GM12892 (cell line): Measurements from ENCODE around the gene VDAC1.
"Not testable (repeated sequence)": the region's sequence is repeated elsewhere in the genome, so short reads cannot be mapped to it uniquely, and the experiment has no call there.

ENCODE experiments used
- DNase-seq: peaks from one replicate; pipeline ENCODE4 v3.0.0; 2011; ENCODE audit not compliant: insufficient read length
- FAIRE-seq: peaks from 2 replicates; lab custom pipeline; 2011; peaks lifted over from hg19 to GRCh38; lab: Jason Lieb, UNC
- POLR2A ChIP-seq: IDR thresholded peaks from 2 replicates; pipeline ENCODE4 v1.6.1; 2011; ENCODE audit warnings: low read depth, low read length, control low read depth
- POLR2AphosphoS5 ChIP-seq: IDR thresholded peaks from 2 replicates; pipeline ENCODE4 v1.6.1; 2011; ENCODE audit warnings: low read depth, low read length, control low read depth
- TAF1 ChIP-seq: IDR thresholded peaks from 2 replicates; pipeline ENCODE4 v1.6.1; 2011; ENCODE audit warnings: low read depth, mild to moderate bottlenecking, control low read depth, low read length, borderline replicate concordance

Gene VDAC1

GRCh38 chr5:133941456-133942196 is 63.1 kb downstream of the VDAC1 start:
- no peak for FAIRE-seq
- no peak for DNase-seq
- no peak for TF ChIP-seq TAF1
- no peak for TF ChIP-seq POLR2AphosphoS5
- TF ChIP-seq POLR2A, result no peak

GRCh38 chr5:133939668-133940067 is 65.1 kb downstream of the VDAC1 start:
- TF ChIP-seq POLR2A, result no peak
- no peak for TF ChIP-seq TAF1
- no peak for TF ChIP-seq POLR2AphosphoS5
- no peak for DNase-seq
- no peak for FAIRE-seq

GRCh38 chr5:133938929-133939328 is 65.8 kb downstream of the VDAC1 start:
- no peak for FAIRE-seq
- TF ChIP-seq TAF1 (no peak), POLR2AphosphoS5 (no peak), POLR2A (no peak)
- DNase-seq, result no peak

GRCh38 chr5:133938039-133938821 is 66.5 kb downstream of the VDAC1 start:
- FAIRE-seq, result peak; percentile 67
- DNase-seq, result no peak
- TF ChIP-seq POLR2AphosphoS5, result no peak
- no peak for TF ChIP-seq POLR2A
- TF ChIP-seq TAF1, result no peak

- FAIRE-seq, DNase-seq: not testable (repeated sequence)
Observed at GRCh38 chr5:133937628-133938027, 67.1 kb downstream of the VDAC1 start.

- no peak for TF ChIP-seq POLR2AphosphoS5
- TF ChIP-seq POLR2A, result no peak
- DNase-seq (no peak), FAIRE-seq (no peak)
Observed at GRCh38 chr5:133936651-133937015, 68.1 kb downstream of the VDAC1 start.

- DNase-seq, FAIRE-seq: not testable (repeated sequence)
Observed at GRCh38 chr5:133935991-133936650, 68.7 kb downstream of the VDAC1 start.

GRCh38 chr5:133935667-133935940 is 69.2 kb downstream of the VDAC1 start:
- FAIRE-seq, result no peak
- no peak for TF ChIP-seq POLR2AphosphoS5
- no peak for TF ChIP-seq TAF1
- no peak for TF ChIP-seq POLR2A
- DNase-seq, result no peak

- FAIRE-seq (peak; percentile 21), DNase-seq (no peak)
- TF ChIP-seq POLR2AphosphoS5 (no peak), POLR2A (no peak), TAF1 (no peak)
Observed at GRCh38 chr5:133934822-133935666, 69.7 kb downstream of the VDAC1 start.

- TF ChIP-seq POLR2AphosphoS5, result no peak
- TF ChIP-seq POLR2A, result no peak
- FAIRE-seq (peak; percentile 9), DNase-seq (no peak)
Observed at GRCh38 chr5:133934311-133934710, 70.5 kb downstream of the VDAC1 start.

GRCh38 chr5:133933670-133934295 is 71.0 kb downstream of the VDAC1 start:
- TF ChIP-seq POLR2AphosphoS5, result no peak
- TF ChIP-seq TAF1, result no peak
- no peak for TF ChIP-seq POLR2A
- FAIRE-seq, result no peak
- no peak for DNase-seq

- FAIRE-seq (no peak), DNase-seq (no peak)
- TF ChIP-seq POLR2A (no peak), TAF1 (no peak), POLR2AphosphoS5 (no peak)
Observed at GRCh38 chr5:133933169-133933509, 71.6 kb downstream of the VDAC1 start.
